Spleen (tissue), 11 donors: ENCODE measurements around the gene FRMD1. TPM values are rescaled to one million over a fixed set of nuclear protein-coding genes. Genes with fewer than 3 reads are reported as not detected.
A peak's percentile ranks its signal among the peaks of the same experiment; 100 is the strongest.

ENCODE experiments used
- DNase-seq: peaks from one replicate; pipeline ENCODE4 v3.0.0-alpha.2; 2020
- H3K27ac ChIP-seq, 8 donors: fragments of 200-600 bp; sonication (generic) in 7 of 8; 1 replicate in 4 of 8; 2 replicates in 4 of 8; pipeline versions ENCODE4 v1.5.0 to v1.8.0; 2016 to 2021; ENCODE audit warnings: inconsistent platforms in 4 of 8, mild to moderate bottlenecking in 4 of 8, moderate library complexity in 1 of 8
- H3K27me3 ChIP-seq, 7 donors: fragments of 200-600 bp; sonication (generic) in 6 of 7; replicated peaks in 1 of 7; 1 replicate in 4 of 7; 2 replicates in 3 of 7; pipeline versions ENCODE4 v1.5.0 to v1.8.0; 2016 to 2021; ENCODE audit warnings: inconsistent platforms in 3 of 7, mild to moderate bottlenecking in 1 of 7
- H3K36me3 ChIP-seq, 6 donors: fragments of 200-600 bp; sonication (generic) in 5 of 6; 1 replicate in 4 of 6; 2 replicates in 2 of 6; pipeline versions ENCODE4 v1.5.0 to v1.8.0; 2016 to 2021; ENCODE audit warnings: inconsistent platforms in 2 of 6
- H3K4me1 ChIP-seq, 6 donors: fragments of 200-600 bp; sonication (generic) in 5 of 6; 1 replicate in 3 of 6; 2 replicates in 3 of 6; pipeline versions ENCODE4 v1.5.0 to v1.8.0; 2016 to 2021; ENCODE audit warnings: inconsistent platforms in 3 of 6
- H3K4me3 ChIP-seq, 8 donors: fragments of 200-600 bp; sonication (generic) in 7 of 8; 1 replicate in 4 of 8; 2 replicates in 4 of 8; pipeline versions ENCODE4 v1.5.0 to v1.8.0; 2016 to 2021; ENCODE audit warnings: inconsistent platforms in 4 of 8, mild to moderate bottlenecking in 4 of 8, moderate library complexity in 2 of 8
- H3K9me3 ChIP-seq, 8 donors: fragments of 200-600 bp; sonication (generic) in 7 of 8; 1 replicate in 4 of 8; 2 replicates in 4 of 8; pipeline versions ENCODE4 v1.5.0 to v1.8.0; 2016 to 2021; ENCODE audit warnings: inconsistent platforms in 4 of 8
- POLR2A ChIP-seq, 3 donors: fragments of 450-650 bp; IDR thresholded peaks; one replicate each; pipeline ENCODE4 v1.5.1; 2017; ENCODE audit warnings: antibody characterized with exemption in 3 of 3, mild to moderate bottlenecking in 1 of 3
- POLR2AphosphoS5 ChIP-seq, 3 donors: sonication (generic); formaldehyde crosslinking; IDR thresholded peaks; one replicate each; pipeline ENCODE4 v1.5.1; 2017; ENCODE audit warnings: antibody characterized with exemption in 3 of 3
- WGBS, 5 donors: extraction: QIAGEN DNeasy Blood & Tissue Kit in 3 of 5; methylation state at CpG; one replicate each; pipeline versions ENCODE4 v1.1.5 to v1.1.7; 2013 to 2018; 5-methylcytosine and 5-hydroxymethylcytosine counted together
- intact Hi-C: fragments of 100-400 bp; cut with DNase I; formaldehyde crosslinking; loops from one replicate; pipeline ENCODE4 v1.15.0; 2023; ENCODE audit warnings: low total_unique reads
- polyA plus RNA-seq, 3 donors: library from polyadenylated mRNA; stranded (reverse); fragments of 200-250 nt; gene quantifications; one replicate each; pipeline ENCODE4 v1.2.1, GENCODE V29; 2013
- total RNA-seq, 7 donors: library from RNA; depleted of rRNA in 3 of 7; stranded (reverse); fragments of >200 nt in 3 of 7; fragmentation: NEBNext Ultra II Directional in 4 of 7; extraction: Animal tissue kit (Norgen Biotek cat#: 25700) in 4 of 7; gene quantifications; one replicate each; pipeline versions ENCODE4 v1.1.0 to v1.2.1, GENCODE V29; 2016 to 2021
- TF ChIP-seq, protein P1 (sequence below), 11 experiments: fragments of 200-600 bp in 7 of 11; fragments of 450-650 bp in 4 of 11; sonication (generic) in 4 of 11; IDR thresholded peaks in 8 of 11; conservative IDR thresholded peaks in 3 of 11; 1 replicate in 7 of 11; 2 replicates in 4 of 11; pipeline versions ENCODE4 v1.4.0 to v1.8.0; 2016 to 2021; ENCODE audit warnings: antibody characterized with exemption in 11 of 11, inconsistent platforms in 4 of 11, mild to moderate bottlenecking in 1 of 11
- donor health status: healthy with polysubstance abuse.
- donor health status: DM: no; HTN: no; CAD: no; lungs with moderate emphysema.
- donor health status: DM: no; HTN: no; CAD: no.
- donor health status: Bipolar disorder and iron deficiency.
- donor health status: healthy.
- donor health status: DM: no; HTN: no; CAD: no.
- donor health status: DM: yes; HTN: yes; CAD: no.

FRMD1 gene
- total and polyA plus RNA-seq, 10 donors: 0.14 to 9.5 (median 1.5) TPM

DNA sequence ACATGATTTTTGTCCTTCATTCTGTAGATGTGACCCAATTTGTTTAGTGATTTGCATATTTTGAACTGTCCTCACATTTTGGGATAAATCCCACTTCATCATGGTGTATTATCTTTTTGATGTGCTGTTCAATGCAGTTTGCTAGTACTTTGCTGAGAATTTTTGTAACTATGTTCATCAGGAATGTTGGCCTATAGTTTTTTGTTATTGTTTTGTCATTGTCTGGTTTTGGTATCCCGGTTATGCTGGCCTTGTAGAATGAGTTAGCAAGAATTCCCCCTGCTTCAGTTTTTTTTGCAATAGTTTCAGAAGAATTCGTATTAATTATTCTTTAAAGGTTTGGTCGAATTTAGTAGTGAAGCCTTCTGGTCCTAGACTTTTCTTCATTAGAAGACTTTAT, 69.7 kb downstream of the FRMD1 start:
- 80 to 92% (median 89%) methylated on average over 3 of the region's 3 CpGs for WGBS, 5 donors
- H3K36me3 ChIP-seq: no peaks in the 10 kb centered on the region
- no peaks in the 10 kb centered on the region for H3K4me1 ChIP-seq
- TF ChIP-seq POLR2AphosphoS5 (IDR thresholded peaks at IDR 0.05) (no peak), POLR2A (IDR thresholded peaks at IDR 0.05) (no peak)
- TF ChIP-seq, protein P1, sequence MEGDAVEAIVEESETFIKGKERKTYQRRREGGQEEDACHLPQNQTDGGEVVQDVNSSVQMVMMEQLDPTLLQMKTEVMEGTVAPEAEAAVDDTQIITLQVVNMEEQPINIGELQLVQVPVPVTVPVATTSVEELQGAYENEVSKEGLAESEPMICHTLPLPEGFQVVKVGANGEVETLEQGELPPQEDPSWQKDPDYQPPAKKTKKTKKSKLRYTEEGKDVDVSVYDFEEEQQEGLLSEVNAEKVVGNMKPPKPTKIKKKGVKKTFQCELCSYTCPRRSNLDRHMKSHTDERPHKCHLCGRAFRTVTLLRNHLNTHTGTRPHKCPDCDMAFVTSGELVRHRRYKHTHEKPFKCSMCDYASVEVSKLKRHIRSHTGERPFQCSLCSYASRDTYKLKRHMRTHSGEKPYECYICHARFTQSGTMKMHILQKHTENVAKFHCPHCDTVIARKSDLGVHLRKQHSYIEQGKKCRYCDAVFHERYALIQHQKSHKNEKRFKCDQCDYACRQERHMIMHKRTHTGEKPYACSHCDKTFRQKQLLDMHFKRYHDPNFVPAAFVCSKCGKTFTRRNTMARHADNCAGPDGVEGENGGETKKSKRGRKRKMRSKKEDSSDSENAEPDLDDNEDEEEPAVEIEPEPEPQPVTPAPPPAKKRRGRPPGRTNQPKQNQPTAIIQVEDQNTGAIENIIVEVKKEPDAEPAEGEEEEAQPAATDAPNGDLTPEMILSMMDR (IDR thresholded peaks at IDR 0.05 in 8 of 11, conservative IDR thresholded peaks at IDR 0.05 in 3 of 11): no peak
- H3K27me3 ChIP-seq: no peaks in the 10 kb centered on the region
- H3K4me3 ChIP-seq: no peak overlapping the region
- H3K27ac ChIP-seq: no peak overlapping the region
- intact Hi-C loops: no loop called here
- no peak for DNase-seq
- peaks cover 2 to 49% (median 34%) of the 10 kb centered on the region in 8 donors for H3K9me3 ChIP-seq

DNA sequence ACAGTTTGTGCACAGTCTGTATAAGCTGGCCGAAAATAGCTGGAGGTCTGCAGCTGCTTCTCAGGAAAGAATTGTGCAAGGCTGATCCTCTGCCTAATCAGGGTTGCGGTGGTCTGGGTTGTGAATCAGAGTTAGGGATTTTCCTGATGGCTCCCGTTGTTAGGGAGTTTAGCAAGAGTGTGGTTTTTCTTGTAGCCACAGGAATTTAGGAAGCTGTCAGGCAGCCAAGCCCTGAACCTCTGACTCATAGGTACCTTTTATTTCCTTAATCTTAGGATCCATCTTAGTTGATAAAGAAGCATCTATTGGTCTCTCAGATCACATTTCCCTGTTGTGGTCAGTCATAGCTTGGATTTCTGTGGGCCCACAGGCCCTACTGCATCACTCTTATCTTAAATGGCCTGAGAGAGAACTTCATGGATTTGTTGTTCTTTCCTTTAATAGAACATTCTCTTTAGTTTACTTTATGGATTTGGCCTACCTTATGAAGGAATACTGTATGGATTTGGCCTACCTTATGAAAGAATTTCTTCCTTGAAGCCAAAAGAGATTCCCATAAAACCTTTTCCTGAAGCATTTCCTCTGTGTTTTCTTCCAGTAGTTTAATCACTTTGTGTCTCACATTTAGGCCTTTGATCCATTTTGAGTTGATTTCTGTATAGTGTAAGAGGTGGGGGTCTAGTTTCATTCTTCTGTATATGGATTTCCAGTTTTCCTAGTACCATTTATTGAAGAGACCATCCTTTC, 71.2 kb downstream of the FRMD1 start:
- 19 to 39% (median 23%) methylated on average over 3 of the region's 3 CpGs for WGBS, 5 donors
- peaks cover 2 to 45% (median 33%) of the 10 kb centered on the region in 8 donors for H3K9me3 ChIP-seq
- DNase-seq: no peak

DNA sequence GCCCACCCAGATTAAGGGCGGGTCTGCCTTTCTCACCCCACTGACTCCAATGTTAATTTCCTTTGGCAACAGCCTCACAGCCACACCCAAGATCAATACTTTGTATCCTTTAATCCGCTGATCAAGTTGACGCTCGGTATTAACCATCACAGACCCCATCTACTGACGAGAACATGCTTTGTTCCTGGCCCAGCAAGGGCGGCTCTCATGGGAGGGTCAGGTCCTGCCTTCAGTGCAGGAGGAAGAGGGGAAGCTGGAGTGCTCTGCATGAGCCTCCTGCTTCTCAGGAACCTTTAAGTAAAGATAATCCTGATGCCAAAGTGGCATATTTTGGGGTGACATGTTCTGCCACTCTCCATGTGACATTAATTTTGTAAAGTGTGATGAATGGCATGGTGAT, 73.2 kb downstream of the FRMD1 start:
- Histone ChIP-seq H3K4me1 (no peaks in the 10 kb centered on the region), H3K4me3 (no peak overlapping the region)
- intact Hi-C loops: no loop called here

More for the DNA sequence above, 71.2 kb downstream of the FRMD1 start:
- TF ChIP-seq POLR2AphosphoS5 (IDR thresholded peaks at IDR 0.05) (no peak), POLR2A (IDR thresholded peaks at IDR 0.05) (no peak)
- TF ChIP-seq, protein P1 (IDR thresholded peaks at IDR 0.05 in 8 of 11, conservative IDR thresholded peaks at IDR 0.05 in 3 of 11): no peak
- Histone ChIP-seq H3K4me3 (no peak overlapping the region), H3K27ac (peak overlapping the region in 1 of 8 donors; percentile 12), H3K4me1 (no peaks in the 10 kb centered on the region), H3K27me3 (no peaks in the 10 kb centered on the region), H3K36me3 (no peaks in the 10 kb centered on the region)
- intact Hi-C loops: no loop called here

DNA sequence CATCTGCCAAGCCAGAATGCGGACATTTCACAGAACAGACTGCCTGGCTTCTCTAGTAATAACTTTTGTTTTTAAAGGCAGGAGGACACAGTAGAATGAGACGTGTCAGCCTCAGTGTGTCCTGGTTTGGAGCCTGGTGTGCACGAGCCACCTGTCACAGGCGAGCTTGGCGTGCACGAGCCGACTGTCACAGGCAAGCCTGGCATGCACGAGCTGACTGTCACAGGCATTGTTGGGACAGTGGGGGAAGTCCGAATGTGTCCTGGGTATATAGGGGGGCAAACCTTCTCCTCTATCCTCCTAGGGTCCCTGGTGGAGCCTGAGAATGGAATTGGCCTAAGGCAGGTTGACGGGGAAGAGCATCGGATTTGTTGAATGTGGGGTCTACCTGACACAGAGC, 74.1 kb downstream of the FRMD1 start:
- Histone ChIP-seq H3K9me3 (peaks cover 0 to 16% (median 5%) of the 10 kb centered on the region in 8 donors), H3K4me1 (no peaks in the 10 kb centered on the region), H3K27me3 (no peaks in the 10 kb centered on the region), H3K36me3 (no peaks in the 10 kb centered on the region), H3K4me3 (no peak overlapping the region), H3K27ac (no peak overlapping the region)
- DNase-seq: no peak
- WGBS, 5 donors: 87 to 96% (median 92%) methylated on average over 11 of the region's 11 CpGs
- TF ChIP-seq POLR2AphosphoS5 (IDR thresholded peaks at IDR 0.05): no peak
- no peak for TF ChIP-seq POLR2A (IDR thresholded peaks at IDR 0.05)
- TF ChIP-seq, protein P1 (IDR thresholded peaks at IDR 0.05 in 8 of 11, conservative IDR thresholded peaks at IDR 0.05 in 3 of 11): no peak
- intact Hi-C loops: no loop called here

More for the DNA sequence above, 73.2 kb downstream of the FRMD1 start:
- 88 to 97% (median 95%) methylated on average over 6 of the region's 6 CpGs for WGBS, 5 donors
- H3K9me3 ChIP-seq: peaks cover 0 to 25% (median 14%) of the 10 kb centered on the region in 8 donors
- H3K36me3 ChIP-seq: no peaks in the 10 kb centered on the region
- no peak overlapping the region for H3K27ac ChIP-seq
- no peak for DNase-seq
- H3K27me3 ChIP-seq: no peaks in the 10 kb centered on the region
- TF ChIP-seq POLR2A (IDR thresholded peaks at IDR 0.05): no peak
- TF ChIP-seq POLR2AphosphoS5 (IDR thresholded peaks at IDR 0.05): no peak
- TF ChIP-seq, protein P1 (IDR thresholded peaks at IDR 0.05 in 8 of 11, conservative IDR thresholded peaks at IDR 0.05 in 3 of 11): no peak
